ENCODE results near the gene DONSON.
"Not testable (repeated sequence)": the region's sequence is repeated elsewhere in the genome, so short reads cannot be mapped to it uniquely, and the experiment has no call there.

Gene DONSON

GRCh38 chr21:33588485-33589335, at the start of gene DONSON:
Gene DONSON (minus strand): TSS chr21:33588684. CDS start chr21:33588641, 43 bp downstream.
- Histone ChIP-seq H3K9ac (ENCODE audit: low read depth, low read length) (peak within 1 kb of the TSS; percentile 87), H3K4me3 (ENCODE audit: low read depth, low read length) (peak within 1 kb of the TSS; percentile 89), H3K27me3 (ENCODE audit: control insufficient read depth, insufficient read depth, low read length) (no peaks in the 10 kb centered on the region), H3K9me3 (ENCODE audit: control insufficient read depth, insufficient read depth, low read length) (no peaks in the 10 kb centered on the region), H3K36me3 (ENCODE audit: control insufficient read depth, insufficient read depth, low read length) (peaks cover 3% of the 10 kb centered on the region), H3K4me1 (ENCODE audit: control insufficient read depth, insufficient read depth, low read length) (peaks cover 12% of the 10 kb centered on the region)

DNA sequence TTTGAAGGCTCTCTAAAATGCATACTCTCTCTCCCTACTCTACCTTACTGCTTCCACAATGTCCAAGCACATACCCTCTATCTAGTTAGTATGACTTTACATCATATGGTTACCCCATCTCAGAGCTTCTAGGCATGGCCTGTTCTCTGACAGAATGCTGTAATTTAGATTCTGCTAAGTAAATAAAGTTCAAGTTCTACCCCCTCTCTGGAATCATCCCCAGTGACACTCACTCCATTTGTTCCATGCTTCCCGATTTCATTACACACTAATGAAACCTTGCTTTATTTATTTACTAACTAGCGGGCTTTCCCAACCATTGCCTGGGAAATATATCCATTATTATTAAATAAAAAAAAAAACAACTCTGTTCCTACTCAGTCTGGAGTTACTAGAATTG, 45.8 kb upstream of the DONSON start:
- Histone ChIP-seq H3K27me3 (ENCODE audit: control insufficient read depth, insufficient read depth, low read length) (no peaks in the 10 kb centered on the region), H3K9me3 (ENCODE audit: control insufficient read depth, insufficient read depth, low read length) (no peaks in the 10 kb centered on the region), H3K36me3 (ENCODE audit: control insufficient read depth, insufficient read depth, low read length) (peaks cover 3% of the 10 kb centered on the region), H3K4me3 (ENCODE audit: low read depth, low read length) (no peak overlapping the region), H3K9ac (ENCODE audit: low read depth, low read length) (no peak overlapping the region), H3K4me1 (ENCODE audit: control insufficient read depth, insufficient read depth, low read length) (no peaks in the 10 kb centered on the region)

DNA sequence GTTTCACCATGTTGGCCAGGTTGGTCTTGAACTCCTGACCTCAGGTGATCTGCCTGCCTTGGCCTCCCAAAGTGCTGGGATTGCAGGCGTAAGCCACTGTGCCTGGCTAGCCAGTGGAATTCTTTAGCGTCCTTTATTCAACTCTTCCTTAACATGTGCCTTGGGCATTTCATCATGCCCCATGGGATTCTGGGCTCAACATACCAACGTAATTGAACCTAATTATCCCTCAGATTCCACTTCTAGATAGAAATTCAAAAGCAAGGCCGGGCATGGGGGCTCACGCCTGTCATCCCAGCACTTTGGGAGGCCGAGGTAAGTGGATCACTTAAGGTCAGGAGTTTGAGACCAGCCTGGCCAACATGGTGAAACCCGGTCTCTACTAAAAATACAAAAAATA, 37.7 kb upstream of the DONSON start:
- H3K9ac ChIP-seq (ENCODE audit: low read depth, low read length); H3K27me3 ChIP-seq (ENCODE audit: control insufficient read depth, insufficient read depth, low read length); H3K4me3 ChIP-seq (ENCODE audit: low read depth, low read length); H3K4me1 ChIP-seq (ENCODE audit: control insufficient read depth, insufficient read depth, low read length); H3K9me3 ChIP-seq (ENCODE audit: control insufficient read depth, insufficient read depth, low read length); H3K36me3 ChIP-seq (ENCODE audit: control insufficient read depth, insufficient read depth, low read length): not testable (repeated sequence)

- Histone ChIP-seq H3K27me3 (ENCODE audit: control insufficient read depth, insufficient read depth, low read length) (no peaks in the 10 kb centered on the region), H3K9me3 (ENCODE audit: control insufficient read depth, insufficient read depth, low read length) (no peaks in the 10 kb centered on the region), H3K4me1 (ENCODE audit: control insufficient read depth, insufficient read depth, low read length) (peaks cover 6% of the 10 kb centered on the region), H3K4me3 (ENCODE audit: low read depth, low read length) (no peak overlapping the region), H3K36me3 (ENCODE audit: control insufficient read depth, insufficient read depth, low read length) (no peaks in the 10 kb centered on the region), H3K9ac (ENCODE audit: low read depth, low read length) (no peak overlapping the region)
Measured at GRCh38 chr21:33622253-33622652, 33.8 kb upstream of the DONSON start.

DNA sequence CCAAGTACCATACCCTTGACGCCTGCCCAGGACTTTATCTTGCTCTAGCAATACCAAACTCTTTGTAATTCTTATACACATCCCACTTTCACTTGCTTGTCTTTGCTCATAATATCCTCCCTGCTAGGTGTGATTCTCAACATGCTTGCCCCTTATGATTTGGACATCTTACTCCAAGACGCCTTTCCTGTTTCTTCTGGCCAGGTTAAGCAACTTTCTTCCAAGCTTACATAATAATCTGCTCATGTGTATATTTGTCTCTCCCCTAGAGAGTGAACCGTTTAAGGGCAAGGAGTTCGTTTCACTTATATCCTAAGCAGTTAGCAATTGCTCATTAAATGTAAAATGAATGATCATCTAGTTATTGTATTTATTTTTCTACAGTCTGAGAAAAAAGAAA, 31.2 kb upstream of the DONSON start:
- no peaks in the 10 kb centered on the region for H3K36me3 ChIP-seq (ENCODE audit: control insufficient read depth, insufficient read depth, low read length)
- H3K27me3 ChIP-seq (ENCODE audit: control insufficient read depth, insufficient read depth, low read length) = no peaks in the 10 kb centered on the region
- H3K9me3 ChIP-seq (ENCODE audit: control insufficient read depth, insufficient read depth, low read length) = no peaks in the 10 kb centered on the region
- no peak overlapping the region for H3K9ac ChIP-seq (ENCODE audit: low read depth, low read length)
- H3K4me1 ChIP-seq (ENCODE audit: control insufficient read depth, insufficient read depth, low read length) = peaks cover 6% of the 10 kb centered on the region
- no peak overlapping the region for H3K4me3 ChIP-seq (ENCODE audit: low read depth, low read length)

GRCh38 chr21:33618407-33618806, 29.9 kb upstream of the DONSON start:
- Histone ChIP-seq H3K4me1 (ENCODE audit: control insufficient read depth, insufficient read depth, low read length) (peaks cover 6% of the 10 kb centered on the region), H3K36me3 (ENCODE audit: control insufficient read depth, insufficient read depth, low read length) (no peaks in the 10 kb centered on the region), H3K9me3 (ENCODE audit: control insufficient read depth, insufficient read depth, low read length) (no peaks in the 10 kb centered on the region), H3K27me3 (ENCODE audit: control insufficient read depth, insufficient read depth, low read length) (no peaks in the 10 kb centered on the region), H3K4me3 (ENCODE audit: low read depth, low read length) (no peak overlapping the region), H3K9ac (ENCODE audit: low read depth, low read length) (no peak overlapping the region)

DNA sequence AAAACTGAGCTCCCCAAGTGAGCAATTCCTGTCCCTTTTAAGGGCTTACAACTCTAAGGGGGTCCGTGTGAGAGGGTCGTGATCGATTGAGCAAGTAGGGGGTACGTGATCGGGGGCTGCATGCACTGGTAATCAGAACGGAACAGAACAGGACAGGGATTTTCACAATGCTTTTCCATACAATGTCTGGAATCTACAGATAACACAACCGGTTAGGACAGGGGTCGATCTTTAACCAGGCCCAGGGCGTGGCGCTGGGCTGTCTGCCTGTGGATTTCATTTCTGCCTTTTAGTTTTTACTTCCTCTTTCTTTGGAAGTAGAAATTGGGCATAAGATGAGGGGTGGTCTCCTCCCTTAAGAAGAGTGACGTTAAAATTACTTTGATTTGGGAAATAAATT, 29.1 kb upstream of the DONSON start:
- H3K36me3 ChIP-seq (ENCODE audit: control insufficient read depth, insufficient read depth, low read length); H3K4me3 ChIP-seq (ENCODE audit: low read depth, low read length); H3K9ac ChIP-seq (ENCODE audit: low read depth, low read length); H3K27me3 ChIP-seq (ENCODE audit: control insufficient read depth, insufficient read depth, low read length); H3K9me3 ChIP-seq (ENCODE audit: control insufficient read depth, insufficient read depth, low read length); H3K4me1 ChIP-seq (ENCODE audit: control insufficient read depth, insufficient read depth, low read length): not testable (repeated sequence)

DNA sequence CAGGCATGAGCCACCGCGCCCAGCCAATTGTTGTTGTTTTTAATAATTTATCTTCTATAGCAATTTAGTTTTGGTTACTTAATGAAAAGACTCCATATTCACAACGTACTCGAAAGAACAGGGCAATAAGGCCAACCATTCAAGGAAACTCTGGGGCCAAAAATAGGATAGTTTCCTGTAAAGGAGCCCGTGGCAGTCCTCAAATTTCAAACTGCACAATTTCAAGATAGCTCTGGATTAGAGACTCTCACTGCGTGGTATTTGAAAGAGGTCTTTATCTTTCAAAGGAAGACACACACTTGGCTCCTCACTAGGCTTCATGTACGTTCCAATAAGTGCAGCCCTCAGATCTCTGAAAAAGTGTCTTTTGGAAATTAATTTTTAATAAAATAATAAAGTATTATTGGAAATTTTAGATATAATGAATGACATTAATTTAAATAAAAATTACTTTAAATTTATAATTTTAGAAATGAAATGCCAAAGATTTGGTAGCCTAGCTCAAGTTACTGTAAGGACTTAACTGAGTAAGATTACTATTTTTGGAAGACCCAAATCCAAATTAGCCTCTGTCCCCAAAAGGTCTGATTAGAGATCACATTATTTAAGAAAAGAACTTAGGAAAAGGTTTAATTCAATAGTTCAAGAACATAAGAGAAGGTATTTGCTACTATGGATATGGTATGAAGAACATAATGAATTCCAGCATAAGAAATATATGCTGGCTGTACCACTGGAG, 22.7 kb upstream of the DONSON start:
- Histone ChIP-seq H3K27me3 (ENCODE audit: control insufficient read depth, insufficient read depth, low read length) (no peaks in the 10 kb centered on the region), H3K4me3 (ENCODE audit: low read depth, low read length) (no peak overlapping the region), H3K9ac (ENCODE audit: low read depth, low read length) (no peak overlapping the region), H3K4me1 (ENCODE audit: control insufficient read depth, insufficient read depth, low read length) (no peaks in the 10 kb centered on the region), H3K9me3 (ENCODE audit: control insufficient read depth, insufficient read depth, low read length) (no peaks in the 10 kb centered on the region), H3K36me3 (ENCODE audit: control insufficient read depth, insufficient read depth, low read length) (peaks cover 4% of the 10 kb centered on the region)

DNA sequence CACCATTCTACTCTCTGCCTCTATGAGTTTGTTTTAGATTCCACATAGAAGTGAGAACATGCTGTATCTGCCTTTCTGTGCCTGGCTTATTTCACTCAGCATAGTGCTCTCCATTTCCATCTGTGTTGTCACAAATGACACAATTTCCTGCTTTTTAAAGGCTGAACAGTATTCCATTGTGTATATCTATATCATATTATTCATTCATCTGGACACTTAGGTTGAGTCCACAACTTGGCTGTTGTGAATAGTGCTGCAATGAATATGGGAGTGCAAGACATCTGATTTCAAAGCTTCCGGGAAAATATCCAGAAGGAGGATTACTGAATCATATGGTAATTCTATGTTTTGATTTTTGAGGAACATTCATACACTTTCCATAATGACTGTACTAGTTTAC, 20.1 kb upstream of the DONSON start:
- Histone ChIP-seq H3K9ac (ENCODE audit: low read depth, low read length) (no peak overlapping the region), H3K4me3 (ENCODE audit: low read depth, low read length) (no peak overlapping the region), H3K36me3 (ENCODE audit: control insufficient read depth, insufficient read depth, low read length) (peaks cover 4% of the 10 kb centered on the region), H3K4me1 (ENCODE audit: control insufficient read depth, insufficient read depth, low read length) (no peaks in the 10 kb centered on the region), H3K9me3 (ENCODE audit: control insufficient read depth, insufficient read depth, low read length) (no peaks in the 10 kb centered on the region), H3K27me3 (ENCODE audit: control insufficient read depth, insufficient read depth, low read length) (no peaks in the 10 kb centered on the region)

DNA sequence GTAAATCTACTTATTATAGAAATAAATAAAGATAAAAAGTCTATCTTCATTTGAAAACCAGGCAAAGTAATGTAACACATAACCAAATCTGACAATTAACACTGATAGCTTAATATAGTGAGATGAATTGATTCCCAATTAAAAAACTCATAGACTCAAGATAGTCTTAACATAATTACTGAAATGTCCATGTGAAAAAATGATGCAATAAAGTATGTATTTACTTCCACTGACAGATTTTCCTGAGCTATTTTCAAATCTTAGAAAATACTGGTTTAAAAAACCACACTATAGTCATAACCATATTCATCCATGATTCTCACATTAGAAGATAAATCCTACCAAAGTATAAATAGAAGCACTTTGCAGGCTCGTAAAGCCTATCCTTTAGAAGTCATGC, 9.6 kb upstream of the DONSON start:
- Histone ChIP-seq H3K27me3 (ENCODE audit: control insufficient read depth, insufficient read depth, low read length) (no peaks in the 10 kb centered on the region), H3K4me3 (ENCODE audit: low read depth, low read length) (no peak overlapping the region), H3K4me1 (ENCODE audit: control insufficient read depth, insufficient read depth, low read length) (no peaks in the 10 kb centered on the region), H3K9ac (ENCODE audit: low read depth, low read length) (no peak overlapping the region), H3K36me3 (ENCODE audit: control insufficient read depth, insufficient read depth, low read length) (peaks cover 3% of the 10 kb centered on the region), H3K9me3 (ENCODE audit: control insufficient read depth, insufficient read depth, low read length) (no peaks in the 10 kb centered on the region)

DNA sequence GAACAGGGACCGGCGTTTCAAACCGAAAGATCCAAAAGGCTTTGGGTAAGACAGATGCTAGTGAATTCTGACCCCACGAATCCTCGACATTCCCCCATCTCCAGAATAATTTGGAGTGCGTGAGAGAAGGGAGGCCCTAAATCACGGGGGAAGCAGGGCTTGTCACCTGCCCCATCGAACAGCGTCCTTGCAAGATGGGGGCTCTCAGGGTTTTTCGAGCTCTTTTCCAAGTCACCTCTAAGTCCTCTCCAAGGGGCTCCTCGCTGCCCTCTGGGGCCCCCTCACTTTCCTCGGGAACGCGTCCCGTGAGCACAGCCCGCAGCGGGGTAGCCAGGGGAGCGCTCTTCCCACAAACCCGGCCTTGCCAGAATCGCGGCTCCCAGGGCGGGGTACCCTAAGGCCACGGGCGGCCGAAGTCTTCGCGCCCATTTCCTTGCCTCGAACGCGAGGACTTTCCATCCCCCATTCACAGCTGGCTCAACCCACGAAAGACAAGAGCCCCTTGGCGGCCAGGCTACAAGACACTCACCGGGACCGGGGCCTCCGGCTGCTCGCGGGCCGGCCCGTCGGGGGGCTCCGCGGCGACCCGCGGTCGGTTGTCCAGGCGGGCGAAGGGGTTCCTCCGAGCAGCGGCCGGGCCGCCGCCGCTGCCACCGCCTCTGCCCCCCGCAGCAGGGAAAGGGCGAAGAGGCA, 546 bp downstream of the DONSON start:
- H3K4me1 ChIP-seq (ENCODE audit: control insufficient read depth, insufficient read depth, low read length) = peaks cover 12% of the 10 kb centered on the region
- peak overlapping the region; percentile 63 for H3K4me3 ChIP-seq (ENCODE audit: low read depth, low read length)
- H3K9ac ChIP-seq (ENCODE audit: low read depth, low read length) = peak overlapping the region; percentile 87
- H3K27me3 ChIP-seq (ENCODE audit: control insufficient read depth, insufficient read depth, low read length) = no peaks in the 10 kb centered on the region
- H3K9me3 ChIP-seq (ENCODE audit: control insufficient read depth, insufficient read depth, low read length) = no peaks in the 10 kb centered on the region
- peaks cover 3% of the 10 kb centered on the region for H3K36me3 ChIP-seq (ENCODE audit: control insufficient read depth, insufficient read depth, low read length)

Measured in iPS-15b (cell line).